Measurements from ENCODE around the gene OAS3.

The OAS3 gene

DNA sequence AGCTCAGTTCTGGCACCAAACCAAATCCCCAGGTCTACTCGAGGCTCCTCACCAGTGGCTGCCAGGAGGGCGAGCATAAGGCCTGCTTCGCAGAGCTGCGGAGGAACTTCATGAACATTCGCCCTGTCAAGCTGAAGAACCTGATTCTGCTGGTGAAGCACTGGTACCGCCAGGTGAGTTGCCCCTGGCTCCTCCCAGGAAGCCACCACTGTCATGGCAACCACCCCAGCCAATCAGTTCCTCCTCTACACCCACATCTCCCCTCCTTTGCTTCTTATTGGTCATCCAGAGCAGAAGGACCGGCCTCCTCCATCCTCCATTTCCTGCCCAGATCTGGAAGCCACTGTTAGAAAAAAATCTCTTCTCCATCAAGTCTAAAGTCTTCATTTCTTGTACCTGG is 22.8 kb downstream of the OAS3 start:
- FAIRE-seq (no peak), DNase-seq (ENCODE audit: insufficient read length, low spot score) (no peak)
- TF ChIP-seq, protein P1, sequence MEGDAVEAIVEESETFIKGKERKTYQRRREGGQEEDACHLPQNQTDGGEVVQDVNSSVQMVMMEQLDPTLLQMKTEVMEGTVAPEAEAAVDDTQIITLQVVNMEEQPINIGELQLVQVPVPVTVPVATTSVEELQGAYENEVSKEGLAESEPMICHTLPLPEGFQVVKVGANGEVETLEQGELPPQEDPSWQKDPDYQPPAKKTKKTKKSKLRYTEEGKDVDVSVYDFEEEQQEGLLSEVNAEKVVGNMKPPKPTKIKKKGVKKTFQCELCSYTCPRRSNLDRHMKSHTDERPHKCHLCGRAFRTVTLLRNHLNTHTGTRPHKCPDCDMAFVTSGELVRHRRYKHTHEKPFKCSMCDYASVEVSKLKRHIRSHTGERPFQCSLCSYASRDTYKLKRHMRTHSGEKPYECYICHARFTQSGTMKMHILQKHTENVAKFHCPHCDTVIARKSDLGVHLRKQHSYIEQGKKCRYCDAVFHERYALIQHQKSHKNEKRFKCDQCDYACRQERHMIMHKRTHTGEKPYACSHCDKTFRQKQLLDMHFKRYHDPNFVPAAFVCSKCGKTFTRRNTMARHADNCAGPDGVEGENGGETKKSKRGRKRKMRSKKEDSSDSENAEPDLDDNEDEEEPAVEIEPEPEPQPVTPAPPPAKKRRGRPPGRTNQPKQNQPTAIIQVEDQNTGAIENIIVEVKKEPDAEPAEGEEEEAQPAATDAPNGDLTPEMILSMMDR (IDR thresholded peaks at IDR 0.05; ENCODE audit: insufficient read depth, missing control alignments) = no peak

DNA sequence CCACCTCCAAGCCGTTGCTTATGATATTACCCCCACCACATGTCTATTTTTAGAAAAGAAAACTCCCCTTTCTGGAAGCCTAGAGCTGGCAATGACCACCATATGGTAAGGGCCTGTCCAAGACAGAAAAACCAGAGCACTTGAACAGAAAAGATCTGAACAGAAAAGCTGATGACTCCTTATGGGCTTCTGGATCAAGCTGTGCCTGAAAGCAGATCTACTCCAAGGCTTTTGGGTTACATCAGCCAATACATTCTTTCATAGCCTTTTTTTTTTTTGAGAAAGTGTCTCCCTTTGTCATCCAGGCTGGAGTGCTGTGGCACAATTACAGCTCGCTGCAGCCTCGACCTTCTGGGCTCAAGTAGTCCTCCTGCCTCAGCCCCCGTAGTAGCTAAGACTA is 23.3 kb downstream of the OAS3 start:
- TF ChIP-seq, protein P1 (IDR thresholded peaks at IDR 0.05; ENCODE audit: insufficient read depth, missing control alignments) = no peak
- FAIRE-seq (no peak), DNase-seq (ENCODE audit: insufficient read length, low spot score) (no peak)

DNA sequence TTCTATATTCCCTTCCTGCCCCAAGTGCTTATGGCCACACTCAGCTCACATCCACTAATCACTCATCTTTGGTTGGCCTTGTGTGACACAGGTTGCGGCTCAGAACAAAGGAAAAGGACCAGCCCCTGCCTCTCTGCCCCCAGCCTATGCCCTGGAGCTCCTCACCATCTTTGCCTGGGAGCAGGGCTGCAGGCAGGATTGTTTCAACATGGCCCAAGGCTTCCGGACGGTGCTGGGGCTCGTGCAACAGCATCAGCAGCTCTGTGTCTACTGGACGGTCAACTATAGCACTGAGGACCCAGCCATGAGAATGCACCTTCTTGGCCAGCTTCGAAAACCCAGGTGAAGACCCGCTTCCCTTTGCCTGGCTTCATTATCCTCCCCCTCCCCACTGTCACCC is 24.3 kb downstream of the OAS3 start:
- DNase-seq (ENCODE audit: insufficient read length, low spot score) = no peak
- no peak for FAIRE-seq
- TF ChIP-seq, protein P1 (IDR thresholded peaks at IDR 0.05; ENCODE audit: insufficient read depth, missing control alignments) = no peak

DNA sequence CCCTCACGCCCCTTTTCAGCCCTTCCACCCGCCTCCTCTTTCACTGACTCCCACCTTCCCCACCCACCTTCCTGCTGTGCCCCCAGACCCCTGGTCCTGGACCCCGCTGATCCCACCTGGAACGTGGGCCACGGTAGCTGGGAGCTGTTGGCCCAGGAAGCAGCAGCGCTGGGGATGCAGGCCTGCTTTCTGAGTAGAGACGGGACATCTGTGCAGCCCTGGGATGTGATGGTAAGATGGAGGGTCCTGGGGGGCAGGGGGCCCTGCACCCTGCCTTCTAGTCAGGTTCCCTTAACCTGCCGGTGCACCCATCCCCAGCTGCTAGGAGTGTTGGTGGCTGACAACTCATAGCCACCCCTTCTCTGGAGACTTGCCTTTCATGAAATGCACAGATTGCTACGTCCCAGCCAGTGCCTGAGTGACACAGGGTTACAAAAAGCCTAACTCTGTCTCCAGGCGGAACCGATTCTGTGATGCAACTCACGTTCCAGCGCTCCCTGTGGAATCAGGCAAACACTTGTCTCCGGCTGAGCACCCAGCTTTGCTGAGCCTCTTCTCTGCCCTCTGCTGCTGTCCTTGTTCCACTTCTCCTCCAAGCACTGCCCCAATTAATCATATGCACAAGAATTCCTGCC is 25.1 kb downstream of the OAS3 start:
- TF ChIP-seq, protein P1 (IDR thresholded peaks at IDR 0.05; ENCODE audit: insufficient read depth, missing control alignments) = no peak
- FAIRE-seq (no peak), DNase-seq (ENCODE audit: insufficient read length, low spot score) (no peak)

DNA sequence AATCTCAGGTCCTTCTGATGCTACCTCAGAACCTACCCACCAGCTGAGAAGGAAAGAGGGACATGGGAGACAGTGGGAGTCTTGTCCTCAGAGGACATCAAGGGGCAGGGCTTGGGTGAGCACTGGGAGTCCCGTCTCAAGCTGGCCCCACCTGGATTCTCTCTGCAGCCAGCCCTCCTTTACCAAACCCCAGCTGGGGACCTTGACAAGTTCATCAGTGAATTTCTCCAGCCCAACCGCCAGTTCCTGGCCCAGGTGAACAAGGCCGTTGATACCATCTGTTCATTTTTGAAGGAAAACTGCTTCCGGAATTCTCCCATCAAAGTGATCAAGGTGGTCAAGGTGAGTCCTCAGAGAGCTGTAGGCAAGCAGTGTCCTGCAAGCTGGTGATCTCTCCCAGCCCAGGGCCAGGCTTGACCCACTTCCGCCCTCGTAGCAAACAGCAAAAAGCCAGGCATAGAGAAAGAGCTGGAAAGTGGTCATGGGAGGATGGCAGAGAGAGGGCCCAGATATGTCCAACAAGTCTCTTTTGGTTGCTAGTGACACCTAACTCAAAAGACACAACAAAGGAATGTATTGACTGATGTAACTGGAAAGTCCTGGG is 25.9 kb downstream of the OAS3 start:
- DNase-seq (ENCODE audit: insufficient read length, low spot score) (no peak), FAIRE-seq (no peak)
- TF ChIP-seq, protein P1 (IDR thresholded peaks at IDR 0.05; ENCODE audit: insufficient read depth, missing control alignments) = no peak

DNA sequence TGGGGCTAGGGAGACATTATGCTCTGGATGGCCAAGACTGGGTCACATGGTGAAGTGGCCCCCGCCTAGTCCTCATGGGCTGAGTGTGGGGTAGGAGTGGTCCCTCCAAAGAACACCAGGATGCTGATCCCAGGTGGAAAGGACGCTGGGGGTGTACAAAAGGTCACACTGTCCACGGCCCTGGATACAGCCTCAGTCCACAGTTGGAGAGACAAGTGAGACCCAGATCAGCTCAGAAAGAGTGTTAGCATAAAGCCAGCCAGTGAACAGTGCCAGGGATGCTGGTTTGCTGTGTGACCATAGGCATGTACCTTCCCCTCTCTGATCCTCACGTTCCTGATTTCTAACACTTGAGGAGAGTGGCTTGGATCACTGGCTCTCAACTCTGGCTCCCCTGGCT is 26.6 kb downstream of the OAS3 start:
- TF ChIP-seq, protein P1 (IDR thresholded peaks at IDR 0.05; ENCODE audit: insufficient read depth, missing control alignments) = no peak
- DNase-seq (ENCODE audit: insufficient read length, low spot score) = no peak
- FAIRE-seq = no peak

DNA sequence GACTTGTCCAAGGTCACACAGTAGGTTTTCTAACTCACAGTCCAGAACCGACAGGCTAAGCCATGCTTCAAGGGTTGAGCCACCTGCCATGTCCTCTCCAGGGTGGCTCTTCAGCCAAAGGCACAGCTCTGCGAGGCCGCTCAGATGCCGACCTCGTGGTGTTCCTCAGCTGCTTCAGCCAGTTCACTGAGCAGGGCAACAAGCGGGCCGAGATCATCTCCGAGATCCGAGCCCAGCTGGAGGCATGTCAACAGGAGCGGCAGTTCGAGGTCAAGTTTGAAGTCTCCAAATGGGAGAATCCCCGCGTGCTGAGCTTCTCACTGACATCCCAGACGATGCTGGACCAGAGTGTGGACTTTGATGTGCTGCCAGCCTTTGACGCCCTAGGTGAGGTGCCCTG is 27.4 kb downstream of the OAS3 start:
- FAIRE-seq (no peak), DNase-seq (ENCODE audit: insufficient read length, low spot score) (no peak)
- TF ChIP-seq, protein P1 (IDR thresholded peaks at IDR 0.05; ENCODE audit: insufficient read depth, missing control alignments) = no peak
